Transverse colon (tissue), 4 donors: ENCODE data around the gene ZC3H14. TPM values are rescaled to one million over a fixed set of nuclear protein-coding genes. Genes with fewer than 3 reads are reported as not detected.
A peak's percentile ranks its signal among the peaks of the same experiment; 100 is the strongest.
"Not testable (repeated sequence)": the region's sequence is repeated elsewhere in the genome, so short reads cannot be mapped to it uniquely, and the experiment has no call there.

ENCODE experiments used
- DNase-seq: peaks from one replicate; pipeline ENCODE4 v3.0.0-alpha.2; 2019
- H3K27ac ChIP-seq, 4 donors: fragments of 200-600 bp; sonication (generic); 2 replicates each; pipeline ENCODE4 v1.5.1; 2016 to 2018; ENCODE audit warnings: inconsistent platforms in 4 of 4
- H3K27me3 ChIP-seq: fragments of 200-600 bp; sonication (generic); 2 replicates; pipeline ENCODE4 v1.5.1; 2017; ENCODE audit warnings: inconsistent platforms
- H3K36me3 ChIP-seq, 4 donors: fragments of 200-600 bp; sonication (generic); 2 replicates each; pipeline ENCODE4 v1.5.1; 2017 to 2019; ENCODE audit warnings: inconsistent platforms in 4 of 4
- H3K4me1 ChIP-seq, 4 donors: fragments of 200-600 bp; sonication (generic); 2 replicates each; pipeline ENCODE4 v1.5.1; 2017 to 2020; ENCODE audit warnings: inconsistent platforms in 4 of 4
- H3K4me3 ChIP-seq, 4 donors: fragments of 200-600 bp; sonication (generic); 1 replicate in 1 of 4; 2 replicates in 3 of 4; pipeline versions ENCODE4 v1.5.1 to v1.6.1; 2017 to 2019; ENCODE audit warnings: inconsistent platforms in 4 of 4
- H3K9me3 ChIP-seq, 2 donors: fragments of 200-600 bp; sonication (generic); 2 replicates each; pipeline ENCODE4 v1.5.1; 2017 to 2019; ENCODE audit warnings: inconsistent platforms in 2 of 2
- EP300 ChIP-seq: sonication (generic); formaldehyde crosslinking; IDR thresholded peaks from one replicate; pipeline ENCODE4 v1.6.1; 2017; ENCODE audit warnings: antibody characterized with exemption, low read depth
- POLR2A ChIP-seq: fragments of 450-650 bp; IDR thresholded peaks from one replicate; pipeline ENCODE4 v1.6.1; 2016; ENCODE audit warnings: antibody characterized with exemption, mild to moderate bottlenecking, moderate library complexity
- POLR2AphosphoS5 ChIP-seq, 3 donors: sonication (generic); formaldehyde crosslinking; IDR thresholded peaks; one replicate each; pipeline ENCODE4 v1.6.1; 2016; ENCODE audit warnings: antibody characterized with exemption in 3 of 3
- WGBS, 2 donors: methylation state at CpG; one replicate each; pipeline ENCODE4 v1.1.5; 2018; ENCODE audit warnings: low coverage in 1 of 2; 5-methylcytosine and 5-hydroxymethylcytosine counted together
- in situ Hi-C, 4 donors: fragments of 200-750 bp; cut with MboI; loops; one replicate each; pipeline versions ENCODE4 v1.15.0 to v1.15.1; 2017; ENCODE audit warnings: low sequenced_read_pairs in 3 of 4, low pct_ligation_motif_present in 1 of 4, low pct_unique_long_range_greater_than_20kb in 1 of 4
- intact Hi-C: fragments of 100-400 bp; cut with DNase I; formaldehyde crosslinking; loops from one replicate; pipeline ENCODE4 v1.15.1; 2023; ENCODE audit warnings: low total_unique reads
- total RNA-seq, 4 donors: library from RNA; depleted of rRNA; stranded (reverse); fragments of >200 nt; gene quantifications; one replicate each; pipeline ENCODE4 v1.1.0, GENCODE V29; 2016
- TF ChIP-seq, protein P1 (sequence below), 5 experiments: fragments of 200-600 bp in 3 of 5; fragments of 450-650 bp in 2 of 5; sonication (generic) in 3 of 5; IDR thresholded peaks; 1 replicate in 2 of 5; 2 replicates in 3 of 5; pipeline ENCODE4 v1.5.1; 2016 to 2017; ENCODE audit warnings: antibody characterized with exemption in 5 of 5, inconsistent platforms in 3 of 5, mild to moderate bottlenecking in 2 of 5, moderate library complexity in 1 of 5

The ZC3H14 gene
- total RNA-seq, 4 donors from 2014 or later = 29.9 to 103 (median 81.0) TPM

DNA sequence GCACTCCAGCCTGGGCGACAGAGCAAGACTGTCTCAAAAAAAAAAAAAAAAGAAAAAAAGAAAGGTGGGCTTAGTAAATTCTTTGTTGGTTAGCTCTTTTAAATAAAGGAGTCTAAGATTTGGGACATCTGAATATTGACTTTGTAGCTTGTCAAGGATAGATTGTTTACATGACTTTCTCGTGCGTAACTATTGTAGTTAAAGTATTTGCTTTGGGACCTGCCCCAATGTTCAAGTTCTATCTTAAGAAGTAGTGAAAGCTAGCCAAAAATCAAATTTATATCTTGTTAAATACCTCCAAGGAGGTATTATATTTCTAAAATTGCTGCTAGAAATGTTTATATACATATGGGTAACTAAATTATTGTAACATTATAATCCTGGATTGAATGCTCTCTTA, 40.4 kb upstream of the ZC3H14 start:
- Histone ChIP-seq H3K4me3 (no peak overlapping the region), H3K4me1 (peaks cover 0 to 25% (median 17%) of the 10 kb centered on the region in 4 donors), H3K27ac (peak overlapping the region in 1 of 4 donors; percentile 24), H3K27me3 (no peaks in the 10 kb centered on the region), H3K9me3 (no peaks in the 10 kb centered on the region), H3K36me3 (no peaks in the 10 kb centered on the region)
- 56 to 70% methylated on average over 2 to 3 of the region's 3 CpGs for WGBS, 2 donors
- in situ Hi-C loops = no loop called here
- DNase-seq = no peak
- no peak for TF ChIP-seq POLR2AphosphoS5 (IDR thresholded peaks at IDR 0.05)
- intact Hi-C loops = no loop called here

DNA sequence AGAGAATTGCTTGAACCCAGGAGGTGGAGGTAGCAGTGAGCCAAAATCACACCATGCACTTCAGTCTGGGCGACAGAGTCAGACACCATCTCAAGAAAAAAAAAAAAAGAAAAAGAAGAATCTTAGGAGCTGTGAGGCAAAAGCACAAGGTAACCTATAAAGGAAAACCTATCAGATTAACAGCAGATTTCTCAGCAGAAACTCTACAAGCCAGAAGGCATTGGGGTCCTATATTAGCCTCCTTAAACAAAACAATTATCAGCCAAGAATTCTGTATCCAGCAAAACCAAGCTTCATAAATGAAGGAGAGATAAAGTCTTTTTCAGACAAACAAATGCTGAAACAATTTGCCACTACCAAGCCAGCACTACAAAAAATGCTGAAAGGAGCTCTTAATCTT, 32.9 kb upstream of the ZC3H14 start:
- H3K4me3 ChIP-seq, H3K27me3 ChIP-seq, intact Hi-C loops, H3K27ac ChIP-seq, in situ Hi-C loops, DNase-seq, H3K36me3 ChIP-seq, H3K9me3 ChIP-seq: not testable (repeated sequence)
- WGBS, 2 donors = 71% methylated on average over 1 of the region's 1 CpG; no CpG with 5 or more reads in 1 of the 2 donors
- H3K4me1 ChIP-seq = peaks cover 0 to 15% (median 6%) of the 10 kb centered on the region in 4 donors

DNA sequence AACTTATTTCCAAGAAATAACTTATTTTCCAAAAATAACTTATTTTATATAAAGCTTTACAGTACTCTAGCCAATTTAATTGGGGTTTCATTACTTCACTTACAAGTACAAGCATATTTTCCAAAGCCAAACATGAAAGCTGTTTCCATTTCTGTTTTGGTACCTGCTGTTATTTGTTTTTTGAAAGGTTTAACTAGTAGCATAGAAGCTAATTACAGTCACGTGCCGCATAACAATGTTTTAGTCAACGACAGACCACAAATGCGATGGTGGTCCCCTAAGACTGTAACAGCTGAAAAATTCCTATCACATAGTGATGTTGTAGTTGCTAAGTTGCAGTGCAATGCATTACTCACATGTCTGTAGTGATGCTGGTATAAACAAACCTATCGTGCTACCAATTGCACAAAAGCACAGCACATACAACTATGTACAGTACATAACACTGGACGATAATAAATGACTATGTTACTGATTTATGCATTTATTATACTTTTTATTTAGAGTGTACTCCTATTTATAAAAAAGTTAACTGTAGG, 29.7 kb upstream of the ZC3H14 start:
- Histone ChIP-seq H3K27me3 (no peaks in the 10 kb centered on the region), H3K36me3 (no peaks in the 10 kb centered on the region), H3K9me3 (peaks cover 0 to 4% of the 10 kb centered on the region in 2 donors), H3K27ac (no peak overlapping the region), H3K4me1 (peaks cover 9 to 44% (median 16%) of the 10 kb centered on the region in 4 donors), H3K4me3 (no peak overlapping the region)
- TF ChIP-seq POLR2AphosphoS5 (IDR thresholded peaks at IDR 0.05) = no peak
- TF ChIP-seq POLR2A = no peak
- TF ChIP-seq, protein P1, sequence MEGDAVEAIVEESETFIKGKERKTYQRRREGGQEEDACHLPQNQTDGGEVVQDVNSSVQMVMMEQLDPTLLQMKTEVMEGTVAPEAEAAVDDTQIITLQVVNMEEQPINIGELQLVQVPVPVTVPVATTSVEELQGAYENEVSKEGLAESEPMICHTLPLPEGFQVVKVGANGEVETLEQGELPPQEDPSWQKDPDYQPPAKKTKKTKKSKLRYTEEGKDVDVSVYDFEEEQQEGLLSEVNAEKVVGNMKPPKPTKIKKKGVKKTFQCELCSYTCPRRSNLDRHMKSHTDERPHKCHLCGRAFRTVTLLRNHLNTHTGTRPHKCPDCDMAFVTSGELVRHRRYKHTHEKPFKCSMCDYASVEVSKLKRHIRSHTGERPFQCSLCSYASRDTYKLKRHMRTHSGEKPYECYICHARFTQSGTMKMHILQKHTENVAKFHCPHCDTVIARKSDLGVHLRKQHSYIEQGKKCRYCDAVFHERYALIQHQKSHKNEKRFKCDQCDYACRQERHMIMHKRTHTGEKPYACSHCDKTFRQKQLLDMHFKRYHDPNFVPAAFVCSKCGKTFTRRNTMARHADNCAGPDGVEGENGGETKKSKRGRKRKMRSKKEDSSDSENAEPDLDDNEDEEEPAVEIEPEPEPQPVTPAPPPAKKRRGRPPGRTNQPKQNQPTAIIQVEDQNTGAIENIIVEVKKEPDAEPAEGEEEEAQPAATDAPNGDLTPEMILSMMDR (IDR thresholded peaks at IDR 0.05) = no peak
- no peak for TF ChIP-seq EP300
- no peak for DNase-seq
- intact Hi-C loops = no loop called here
- in situ Hi-C loops = no loop called here
- 82 to 86% methylated on average over 6 of the region's 6 CpGs for WGBS, 2 donors

DNA sequence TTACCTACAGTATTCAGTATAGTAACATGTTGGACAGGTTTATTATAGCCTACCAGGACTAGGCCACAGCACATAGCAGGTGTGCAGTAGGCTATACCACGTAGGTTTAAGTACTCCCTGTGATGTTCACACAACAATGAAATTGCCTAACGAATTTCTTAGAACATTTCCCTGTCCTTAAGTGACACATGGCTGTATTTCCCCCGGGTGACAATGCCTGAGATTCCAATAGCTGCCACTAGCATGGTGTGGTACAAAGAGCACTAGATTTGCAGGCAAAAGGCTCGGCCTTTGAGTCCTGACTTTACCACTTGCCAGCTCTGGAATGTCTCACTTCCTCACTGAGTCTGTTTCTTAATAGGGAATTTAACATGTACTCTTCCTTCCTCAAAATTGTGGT, 27.7 kb upstream of the ZC3H14 start:
- peaks cover 0 to 2% of the 10 kb centered on the region in 2 donors for H3K9me3 ChIP-seq
- TF ChIP-seq POLR2A = peak; percentile 22
- TF ChIP-seq, protein P1 (IDR thresholded peaks at IDR 0.05) = peak; percentile 9 to 91 (median 43)
- TF ChIP-seq EP300 = no peak
- peak in 2 of 3 donors; percentile 46 to 77 for TF ChIP-seq POLR2AphosphoS5 (IDR thresholded peaks at IDR 0.05)
- no peak overlapping the region for H3K4me3 ChIP-seq
- H3K36me3 ChIP-seq = no peaks in the 10 kb centered on the region
- intact Hi-C loops = no loop called here
- H3K27ac ChIP-seq = peak overlapping the region; percentile 78 to 87 (median 86)
- in situ Hi-C loops = no loop called here
- no peaks in the 10 kb centered on the region for H3K27me3 ChIP-seq
- peak; percentile 75 for DNase-seq
- peaks cover 9 to 56% (median 25%) of the 10 kb centered on the region in 4 donors for H3K4me1 ChIP-seq
- 42 to 54% methylated on average over 4 of the region's 4 CpGs for WGBS, 2 donors

DNA sequence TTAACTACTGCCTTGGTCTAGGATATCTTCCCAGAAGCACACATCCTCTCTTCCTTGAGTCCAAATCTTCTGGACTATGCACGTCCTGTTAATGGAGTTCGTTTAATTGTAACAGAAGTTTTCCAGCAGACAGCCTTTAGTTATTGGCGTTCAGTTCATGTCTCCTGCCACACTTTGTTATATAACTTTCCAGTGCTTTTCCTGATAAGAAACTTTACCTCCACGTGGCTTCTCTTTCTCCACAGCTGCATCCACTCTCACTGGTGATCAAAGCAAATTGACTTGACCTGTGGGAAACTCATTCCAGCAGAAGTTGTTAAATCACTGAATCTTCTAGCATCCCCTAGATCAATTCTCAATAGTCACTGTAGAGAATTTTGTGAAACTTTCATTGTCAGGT, 27.0 kb upstream of the ZC3H14 start:
- peak overlapping the region; percentile 78 to 87 (median 82) for H3K27ac ChIP-seq

More for the DNA sequence above, 27.0 kb upstream of the ZC3H14 start:
- H3K27me3 ChIP-seq = no peaks in the 10 kb centered on the region
- in situ Hi-C loops = no loop called here
- no peak for DNase-seq
- peaks cover 9 to 63% (median 26%) of the 10 kb centered on the region in 4 donors for H3K4me1 ChIP-seq
- intact Hi-C loops = no loop called here
- no peaks in the 10 kb centered on the region for H3K9me3 ChIP-seq
- 30 to 38% methylated on average over 4 of the region's 4 CpGs for WGBS, 2 donors
- no peaks in the 10 kb centered on the region for H3K36me3 ChIP-seq
- TF ChIP-seq EP300 (no peak), POLR2A (no peak), POLR2AphosphoS5 (IDR thresholded peaks at IDR 0.05) (no peak)
- TF ChIP-seq, protein P1 (IDR thresholded peaks at IDR 0.05) = no peak
- H3K4me3 ChIP-seq = no peak overlapping the region
